Measurements from ENCODE around the gene RAB30. TPM values are rescaled to one million over a fixed set of nuclear protein-coding genes. Genes with fewer than 3 reads are reported as not detected.
A peak's percentile ranks its signal among the peaks of the same experiment; 100 is the strongest.

Gene RAB30
- total RNA-seq, 1 experiment from 2014 or later: 1.1 TPM

DNA sequence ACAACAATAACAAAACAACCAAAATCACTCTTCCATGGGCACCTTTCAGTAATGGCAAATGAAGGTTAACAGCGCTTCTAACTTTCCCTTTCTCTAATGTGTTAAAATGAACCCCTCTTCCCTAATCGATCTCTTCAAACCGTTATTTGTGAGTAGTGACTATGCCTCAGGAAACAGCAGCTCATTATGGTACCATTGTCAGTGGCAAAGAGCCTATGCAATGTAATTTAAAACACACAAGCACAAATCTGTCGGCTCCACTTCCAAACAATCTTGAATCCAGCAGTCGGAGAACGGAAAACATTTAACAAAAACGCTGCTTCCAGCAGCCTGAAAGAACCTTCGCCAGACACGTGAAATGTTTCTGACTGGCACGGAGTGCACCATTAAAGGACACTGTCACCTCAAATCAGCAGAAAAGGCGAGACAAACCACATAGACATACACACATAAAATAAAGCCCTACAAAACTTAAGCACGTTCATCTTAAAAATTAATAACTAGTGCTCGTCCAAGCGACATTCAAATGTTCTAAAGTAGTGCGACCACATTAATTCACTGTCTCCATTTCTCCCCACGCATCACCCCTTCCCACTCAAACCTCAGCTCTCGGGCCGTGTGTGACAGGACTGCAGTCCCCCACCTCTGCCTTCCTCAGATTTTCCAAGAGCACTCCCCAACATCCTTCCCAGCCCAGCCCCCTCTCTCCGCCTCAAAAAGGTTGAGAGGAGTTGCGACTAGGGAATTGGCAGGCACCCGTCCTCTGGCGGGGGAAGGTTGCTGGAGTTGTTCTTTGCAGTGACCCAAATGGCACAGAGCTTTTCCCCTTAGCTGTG, 748 bp downstream of the RAB30 start:
- DNase-seq (ENCODE audit: low spot score): peak; percentile 16

DNA sequence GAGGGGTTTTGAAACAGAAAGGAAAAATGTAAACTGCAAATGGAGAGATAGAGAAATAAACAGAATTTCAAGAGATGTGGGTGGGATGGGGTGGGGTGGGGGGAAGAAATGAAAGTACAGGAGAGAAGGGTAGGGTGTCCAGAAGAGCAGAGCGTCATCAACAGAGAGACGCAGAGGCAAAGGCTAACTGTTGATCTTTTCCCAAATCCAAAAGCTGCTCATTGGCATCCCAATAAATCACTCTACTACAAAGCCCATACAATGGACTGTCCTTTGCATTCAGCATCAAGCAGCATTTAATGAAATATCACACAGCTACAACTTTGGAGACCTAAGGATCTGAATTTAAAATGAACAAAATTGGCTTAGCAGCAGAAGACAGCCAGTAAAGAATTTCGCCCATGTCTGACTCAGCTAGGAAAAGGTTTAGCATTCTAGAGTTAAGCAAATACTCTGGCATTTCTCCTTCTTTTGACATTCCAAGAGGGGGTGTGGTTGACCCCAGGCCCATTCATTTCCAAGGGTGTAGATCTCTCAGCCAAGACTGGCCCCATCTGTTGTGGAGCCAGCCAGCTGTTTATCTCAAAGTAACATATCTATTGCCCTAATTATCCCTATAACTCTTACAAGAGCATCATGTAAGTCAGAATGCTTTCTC, 1.5 kb downstream of the RAB30 start:
- DNase-seq (ENCODE audit: low spot score): no peak

DNA sequence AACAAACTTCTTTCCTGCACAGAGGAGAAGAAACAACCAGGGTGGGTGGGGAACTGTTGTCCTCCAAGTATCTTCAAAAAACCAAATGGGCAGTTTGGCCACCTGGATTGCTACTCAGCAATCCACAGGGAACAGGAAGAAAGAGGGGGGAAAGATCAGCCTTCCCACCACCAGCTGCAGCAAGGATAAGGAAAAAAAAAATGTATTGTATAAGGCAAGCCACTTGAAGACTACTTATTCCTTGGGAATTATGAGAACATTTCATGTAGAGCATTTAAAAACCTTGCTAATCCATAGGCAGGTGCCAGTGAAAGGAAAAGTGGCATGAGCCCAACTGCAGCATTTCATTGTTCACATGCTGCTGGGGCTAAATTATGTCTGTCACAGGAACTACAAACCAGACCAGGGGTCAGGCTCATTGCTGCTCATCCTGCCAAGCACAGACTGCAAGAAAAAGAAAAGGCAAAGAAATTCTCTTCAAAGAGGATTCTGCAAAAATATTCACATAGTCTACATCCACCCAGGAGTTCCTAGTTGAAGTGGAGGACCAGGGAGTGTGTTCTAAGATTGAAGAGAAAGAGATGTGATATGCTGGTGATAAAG, 2.2 kb downstream of the RAB30 start:
- DNase-seq (ENCODE audit: low spot score): no peak

DNA sequence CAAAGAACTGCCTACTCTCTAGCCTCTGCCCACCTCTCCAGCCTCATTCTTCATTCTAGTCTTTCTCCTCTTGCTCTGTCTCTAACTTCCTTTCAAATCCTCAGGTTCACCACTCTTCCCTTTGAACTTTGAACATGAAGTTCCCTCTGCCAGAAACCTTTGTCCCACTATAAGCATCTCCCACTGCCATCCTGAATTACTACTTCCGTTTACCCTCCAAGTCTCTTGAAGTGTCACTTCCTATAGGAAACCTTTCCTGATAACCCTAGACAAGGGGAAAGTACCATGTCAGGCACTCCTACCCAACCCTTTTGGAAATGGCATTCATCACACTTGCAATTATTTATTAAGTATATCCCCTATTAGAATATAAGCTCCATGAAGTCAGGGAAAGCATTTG, 3.1 kb downstream of the RAB30 start:
- no peak for DNase-seq (ENCODE audit: low spot score)

DNA sequence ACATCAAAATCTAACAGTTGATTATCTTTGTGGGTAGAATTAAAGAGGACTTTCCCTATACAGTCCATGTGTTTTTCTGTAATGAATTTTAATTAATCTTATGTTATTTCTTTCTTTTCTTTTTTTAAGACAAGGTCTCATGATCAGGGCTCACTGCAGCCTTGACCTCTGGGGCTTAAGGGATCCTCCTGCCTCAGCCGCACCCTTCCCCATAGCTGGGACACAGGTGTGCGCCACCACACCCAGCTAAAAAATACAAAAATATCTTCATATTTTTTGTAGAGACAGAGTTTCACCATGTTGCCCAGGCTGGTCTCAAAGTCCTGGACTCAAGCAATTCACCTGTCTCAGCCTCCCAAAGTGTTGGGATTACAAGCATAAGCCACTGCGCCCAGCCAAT, 7.7 kb downstream of the RAB30 start:
- no peak for DNase-seq (ENCODE audit: low spot score)

DNA sequence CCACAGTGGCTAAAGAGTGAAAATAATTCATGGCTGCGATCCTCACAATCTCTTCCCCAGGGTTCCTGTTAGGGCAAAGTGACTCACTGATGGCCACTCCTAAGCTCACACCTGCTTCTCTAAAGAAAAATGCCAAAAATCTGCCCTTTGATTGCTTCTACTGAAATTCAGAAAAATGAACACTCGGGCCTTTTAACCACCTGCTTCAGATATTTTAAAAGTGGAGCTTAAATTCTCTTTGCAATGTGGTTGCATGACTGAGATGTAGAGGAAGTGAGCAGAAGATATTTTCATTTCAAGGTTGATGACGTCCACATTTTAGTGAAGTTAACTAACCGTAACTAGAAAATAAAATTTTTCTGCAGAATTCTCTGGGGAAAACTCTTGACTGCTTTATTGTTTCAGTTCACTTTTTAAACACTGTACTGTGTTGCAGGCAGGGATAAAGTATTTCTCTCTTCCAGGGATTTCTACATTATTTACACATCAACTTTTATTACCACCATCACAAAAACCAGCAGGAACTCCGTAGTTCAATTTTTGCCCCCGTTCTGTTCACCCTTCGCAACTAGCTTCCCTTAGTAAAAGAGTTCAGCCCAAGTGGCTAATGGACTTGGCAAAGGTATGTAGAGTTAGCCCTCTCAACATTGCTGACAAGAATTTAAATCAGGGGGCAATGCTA, 8.5 kb downstream of the RAB30 start:
- no peak for DNase-seq (ENCODE audit: low spot score)

DNA sequence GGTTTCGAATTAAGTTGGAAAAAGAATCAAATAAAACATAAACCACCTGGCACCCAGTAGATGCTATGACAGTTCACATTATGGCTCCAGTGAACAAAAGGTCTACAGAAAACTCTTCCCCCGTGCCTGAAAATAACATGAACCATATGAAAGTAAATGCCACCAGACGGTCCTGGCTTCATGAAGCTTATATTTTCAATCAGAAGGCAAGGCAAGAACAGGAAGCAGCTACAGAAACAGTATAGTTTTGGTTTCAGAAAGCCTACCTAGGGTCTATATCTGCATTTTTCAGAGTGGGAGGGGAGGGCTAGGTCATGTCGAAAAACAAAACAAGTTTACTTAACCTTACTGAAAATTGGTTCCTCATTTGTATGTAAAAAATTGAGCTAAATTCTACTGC, 9.8 kb downstream of the RAB30 start:
- no peak for DNase-seq (ENCODE audit: low spot score)

DNA sequence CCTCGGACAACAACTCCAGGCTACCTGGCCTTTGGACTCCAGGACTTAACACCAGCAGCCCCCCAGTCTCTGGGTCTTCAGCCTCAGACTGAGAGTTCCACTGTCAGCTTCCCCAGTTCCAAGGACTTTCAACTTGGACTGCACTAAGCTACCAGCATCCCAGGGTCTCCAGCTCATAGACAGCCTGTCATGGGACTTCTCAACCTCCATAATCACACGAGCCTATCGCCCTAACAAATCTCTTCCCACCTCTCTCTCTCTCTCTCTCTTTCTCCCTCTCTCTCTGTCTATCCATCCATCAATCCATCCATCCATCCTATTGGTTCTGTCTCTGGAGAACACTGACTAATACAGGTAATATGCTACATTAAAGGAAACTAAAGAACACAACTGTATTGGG, 10.7 kb downstream of the RAB30 start:
- no peak for DNase-seq (ENCODE audit: low spot score)

DNA sequence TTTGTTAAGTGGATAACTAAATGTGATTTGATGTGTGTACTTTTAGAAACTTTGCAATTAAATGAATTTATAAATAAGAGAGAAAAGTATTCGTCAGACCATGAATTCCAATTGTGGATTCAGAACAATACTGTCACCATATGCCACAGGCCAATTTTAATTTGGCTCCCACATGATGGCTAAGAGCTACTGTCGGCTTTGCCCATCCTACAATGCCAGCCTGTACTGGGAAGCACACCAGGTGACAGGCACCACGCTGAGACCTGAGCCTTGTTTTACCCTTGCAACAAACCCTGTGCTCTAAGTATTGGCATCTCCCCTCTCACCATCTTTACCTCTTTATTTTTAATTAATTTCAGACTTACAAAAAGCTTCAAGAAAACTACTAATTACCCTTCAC, 14.0 kb downstream of the RAB30 start:
- no peak for DNase-seq (ENCODE audit: low spot score)

DNA sequence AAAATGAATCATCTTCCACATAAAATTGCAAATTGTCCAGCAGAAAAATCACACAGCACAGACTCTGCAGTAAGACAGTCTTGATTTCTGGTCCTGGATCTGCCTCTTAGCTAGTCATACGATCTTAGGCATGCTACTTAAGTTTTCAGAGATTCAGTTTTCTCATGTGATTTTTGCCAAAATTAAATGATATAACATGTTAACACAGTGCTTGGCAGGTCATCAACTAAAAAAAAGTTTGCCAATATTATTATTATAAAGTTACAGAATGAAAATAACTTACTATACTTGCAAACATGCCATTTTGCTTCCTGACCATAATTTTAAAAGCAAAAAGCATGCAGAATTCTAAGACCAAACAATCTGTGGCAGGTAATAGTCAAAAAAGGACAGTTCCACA, 15.1 kb downstream of the RAB30 start:
- no peak for DNase-seq (ENCODE audit: low spot score)

DNA sequence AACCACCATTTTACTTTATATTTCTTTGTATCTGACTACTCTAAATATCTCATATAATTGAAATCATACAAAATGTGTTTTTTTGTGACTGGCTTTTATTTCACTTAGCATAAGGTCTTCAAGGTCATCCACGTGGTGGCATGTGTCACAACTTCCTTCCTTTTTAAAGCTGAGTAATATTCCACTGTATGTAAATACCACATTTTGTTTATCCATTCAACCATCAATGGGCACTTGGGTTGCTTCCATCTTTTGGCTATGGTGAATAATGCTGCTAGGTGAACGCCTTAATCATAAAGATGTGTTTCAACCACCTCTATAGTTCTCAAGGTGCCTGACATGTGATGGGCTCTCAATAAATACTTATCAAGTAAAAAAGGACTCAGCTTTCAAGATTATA, 15.5 kb downstream of the RAB30 start:
- no peak for DNase-seq (ENCODE audit: low spot score)

DNA sequence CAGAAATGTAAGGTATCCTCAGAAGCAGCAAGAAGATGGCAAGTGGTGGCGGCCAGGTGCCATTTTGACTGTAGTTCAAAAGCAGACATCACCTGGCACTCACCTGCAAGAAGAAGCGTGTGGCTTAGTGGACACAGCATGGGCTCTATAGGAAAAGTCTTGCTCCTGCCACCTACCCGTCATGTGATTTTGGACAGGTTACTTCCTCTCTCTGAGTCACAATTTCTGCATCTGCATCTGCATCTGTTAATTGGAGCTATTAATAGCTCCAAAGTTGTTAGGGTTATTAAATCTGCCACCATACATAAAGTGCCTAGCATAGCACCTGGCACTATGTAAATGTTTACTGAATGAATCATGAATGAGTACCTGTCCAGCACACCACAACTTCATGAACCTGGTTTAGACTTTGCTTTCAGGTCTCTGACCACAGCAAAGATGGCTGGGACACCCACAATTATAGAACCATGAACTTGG, 16.8 kb downstream of the RAB30 start:
- peak; percentile 82 for DNase-seq (ENCODE audit: low spot score)

DNA sequence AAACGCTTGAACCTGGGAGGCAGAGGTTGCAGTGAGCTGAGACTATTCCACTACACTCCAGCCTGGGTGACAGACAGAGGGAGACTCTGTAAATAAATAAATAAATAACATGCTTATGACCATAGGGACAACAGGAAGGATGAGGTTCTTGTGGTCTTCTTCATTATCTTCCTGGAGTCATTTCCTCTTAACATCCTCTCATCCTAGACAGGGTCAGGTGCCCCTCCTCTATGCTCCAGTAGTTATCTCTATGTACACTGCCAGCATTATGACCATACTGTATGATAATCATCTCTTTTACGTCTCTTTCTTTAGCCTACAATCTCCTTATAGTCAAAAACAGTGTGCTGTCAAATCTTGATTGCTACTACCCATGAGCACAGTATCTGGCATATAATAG, 17.7 kb downstream of the RAB30 start:
- DNase-seq (ENCODE audit: low spot score): no peak

DNA sequence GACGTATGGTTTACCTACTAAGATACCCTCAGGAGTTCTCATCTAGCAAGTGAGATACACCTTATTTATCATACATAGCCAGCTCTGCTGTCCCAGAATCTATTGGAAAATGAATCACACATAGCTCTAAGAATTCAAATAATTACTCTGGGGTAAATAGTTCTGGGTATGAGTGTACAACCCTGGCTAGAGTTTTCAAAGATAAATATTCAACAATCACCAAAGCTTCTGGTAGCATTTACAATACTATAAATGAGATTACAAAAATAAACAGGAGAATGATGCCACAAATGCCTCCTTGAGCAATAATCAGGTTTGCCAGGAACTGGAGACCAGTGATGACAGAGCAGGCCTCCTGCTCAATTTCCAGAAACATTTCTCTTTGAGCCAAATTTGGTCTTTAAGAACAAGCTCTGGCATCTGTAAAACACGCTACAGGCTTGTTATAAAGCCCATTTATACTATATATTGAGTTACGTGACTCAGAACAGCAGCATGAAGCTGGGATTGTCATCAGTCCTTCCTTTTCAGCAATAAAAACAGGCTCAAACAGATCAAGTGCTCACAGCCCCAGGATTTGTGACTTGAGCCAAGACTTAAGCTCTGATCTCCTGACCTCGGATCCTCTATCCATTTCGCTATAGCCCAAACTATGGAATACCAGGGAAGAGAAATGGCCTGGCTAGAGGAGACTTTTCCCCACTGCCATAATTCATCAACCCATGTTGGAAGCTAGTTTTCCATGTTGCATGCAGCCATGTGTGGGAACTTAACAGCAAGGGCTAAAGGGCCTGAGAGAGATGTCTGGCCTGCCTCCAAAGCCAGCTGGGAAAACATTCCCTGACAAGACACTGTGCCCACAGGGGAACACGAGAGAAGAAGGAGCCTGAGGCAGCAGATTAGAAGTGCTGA, 19.7 kb downstream of the RAB30 start:
- DNase-seq (ENCODE audit: low spot score): no peak

DNA sequence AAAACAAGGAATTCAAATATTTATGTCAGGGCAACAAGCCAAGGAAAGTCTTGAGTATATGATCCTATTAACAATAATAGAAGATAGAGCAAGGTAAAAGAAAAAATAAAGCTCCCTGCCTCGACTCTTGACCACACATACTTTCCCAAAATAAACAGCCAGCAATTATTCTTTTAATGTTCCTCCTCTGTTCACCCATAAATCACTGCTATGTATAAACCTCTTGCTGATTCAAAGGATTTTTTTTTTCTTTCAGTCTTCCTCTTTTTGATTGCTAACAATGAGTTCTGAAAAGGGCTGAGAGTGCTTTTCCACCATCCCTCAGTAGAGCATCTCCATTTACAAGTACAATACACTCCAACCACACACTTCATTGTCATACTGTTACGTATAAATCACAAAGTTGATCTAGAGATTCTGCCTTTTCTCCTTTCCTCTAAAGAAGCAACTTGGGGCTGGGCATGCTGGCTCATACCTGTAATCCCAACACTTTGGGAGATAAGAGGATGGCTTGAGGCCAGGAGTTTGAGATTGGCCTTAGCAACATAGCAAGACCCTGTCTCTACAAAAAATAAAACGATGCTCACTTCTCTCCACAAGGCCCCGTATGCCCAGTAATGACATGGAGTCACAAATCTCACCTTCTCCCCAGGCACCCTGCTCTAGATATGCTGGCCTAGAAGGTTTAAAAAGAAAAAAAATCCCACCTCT, 24.0 kb downstream of the RAB30 start:
- no peak for DNase-seq (ENCODE audit: low spot score)

DNA sequence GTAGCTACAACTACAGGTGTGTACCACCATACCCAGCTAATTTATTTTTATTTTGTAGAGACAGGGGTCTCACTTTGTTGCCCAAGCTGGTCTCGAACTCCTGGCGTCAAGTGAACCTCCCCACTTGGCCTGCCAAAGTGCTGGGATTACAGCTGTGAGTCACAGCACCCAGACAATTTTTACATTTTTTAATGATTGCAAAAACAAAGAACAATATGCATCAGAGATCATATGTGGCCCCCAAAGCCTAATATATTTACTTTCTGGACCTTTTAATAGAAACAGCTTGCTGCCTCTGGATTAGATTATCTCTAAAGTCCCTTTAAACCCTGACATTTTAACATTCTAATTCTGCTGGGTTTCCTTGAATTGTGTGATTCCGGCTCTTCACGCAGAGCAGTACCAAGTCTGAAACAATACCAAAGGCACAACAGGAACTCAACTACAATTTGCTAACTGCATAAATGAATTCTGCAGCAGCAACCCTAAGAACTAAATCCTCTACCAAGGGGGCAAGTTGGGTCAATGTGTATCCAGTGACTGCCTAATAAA, 25.0 kb downstream of the RAB30 start:
- DNase-seq (ENCODE audit: low spot score): no peak

DNA sequence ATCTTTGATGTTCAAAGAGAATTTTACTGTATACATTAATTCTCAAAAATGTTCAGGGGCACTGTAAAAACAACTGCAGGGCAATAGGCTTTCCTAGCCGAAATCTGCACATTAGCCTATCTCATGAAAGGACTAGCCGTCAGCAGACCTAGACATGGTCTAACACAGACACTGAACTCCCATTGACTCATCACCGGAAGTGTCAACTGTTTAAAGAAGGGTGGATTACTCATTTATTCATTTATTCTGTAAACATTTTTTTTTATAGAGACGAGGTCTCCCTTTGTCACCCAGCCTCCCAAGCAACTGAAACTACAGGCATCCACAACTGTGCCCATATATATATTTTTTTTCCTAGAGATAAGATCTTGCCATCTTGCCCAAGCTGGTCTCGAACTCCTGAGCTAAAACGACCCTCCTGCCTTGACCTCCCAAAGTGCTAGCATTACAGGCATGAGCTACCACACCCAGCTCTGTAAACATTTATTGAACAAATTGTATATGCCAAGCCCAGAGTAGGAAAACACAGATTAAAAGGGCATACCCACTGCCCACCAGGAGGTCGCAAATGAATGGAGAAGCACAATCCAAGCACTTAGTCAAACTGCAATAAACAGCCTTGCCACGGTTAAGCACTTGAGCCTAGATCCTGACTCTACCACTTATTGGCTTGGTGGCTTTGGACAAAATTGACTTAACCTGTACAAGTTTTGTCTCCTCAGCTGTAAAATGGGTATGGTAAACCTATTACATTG, 26.6 kb downstream of the RAB30 start:
- DNase-seq (ENCODE audit: low spot score): peak; percentile 33

DNA sequence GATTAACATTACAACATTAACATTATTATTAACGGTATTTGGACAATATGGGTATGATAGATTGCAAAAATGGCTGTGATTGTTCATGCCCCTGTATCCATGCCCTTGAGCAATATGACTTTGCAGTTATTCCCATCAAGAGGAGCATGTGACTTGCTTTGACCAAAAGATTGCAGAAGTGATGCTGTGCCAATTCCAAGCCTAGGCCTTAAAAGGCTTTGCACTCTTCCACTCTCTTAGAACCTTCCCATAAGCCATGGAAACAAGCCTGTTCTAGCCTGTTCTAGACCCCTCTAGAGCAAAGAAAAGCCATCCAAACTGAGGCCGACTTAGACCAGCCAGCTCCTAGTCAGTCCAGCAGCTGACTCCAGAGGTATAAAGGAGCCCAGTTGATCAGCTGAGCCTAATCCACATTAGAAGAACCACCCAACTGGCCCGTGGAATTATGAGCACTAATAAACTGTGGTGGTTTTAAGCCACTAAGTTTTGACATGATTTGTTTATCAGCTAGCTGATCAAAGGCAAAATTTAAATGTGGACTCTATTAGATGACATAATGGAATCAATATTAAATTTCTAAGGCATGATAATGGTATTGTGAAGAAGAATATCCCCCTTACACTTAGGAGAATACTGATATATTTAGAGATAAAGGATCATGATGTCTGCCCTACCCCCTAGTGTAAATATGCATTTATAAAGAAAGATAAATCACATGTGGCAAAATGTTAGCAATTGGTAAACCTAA, 28.6 kb downstream of the RAB30 start:
- no peak for DNase-seq (ENCODE audit: low spot score)

DNA sequence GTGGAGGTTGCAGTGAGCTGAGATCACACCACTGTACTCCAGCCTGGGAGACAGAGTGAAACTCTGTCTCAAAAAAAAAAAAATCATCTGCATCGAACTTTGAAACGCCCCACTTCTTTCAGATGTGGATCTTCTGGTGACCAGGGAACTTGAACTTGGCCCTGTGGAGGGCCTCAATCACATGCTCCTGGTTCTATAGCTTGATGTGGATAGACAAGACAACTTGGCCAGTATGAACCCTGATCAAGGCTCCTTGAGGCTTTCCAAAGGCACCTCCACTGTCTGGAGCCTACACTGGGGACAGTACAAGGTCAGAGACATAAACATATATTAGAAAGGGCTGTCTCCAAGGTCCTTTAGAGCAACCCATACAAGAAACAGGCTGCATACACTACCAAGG, 30.6 kb downstream of the RAB30 start:
- no peak for DNase-seq (ENCODE audit: low spot score)

All from HT-29 (cell line).